ENCODE data around the gene CCR7.

The CCR7 gene

GRCh38 chr17:40602445-40603443 is 37.5 kb upstream of the CCR7 start:
- DNase-seq (ENCODE audit: low read depth) = no peak
- H3K4me3 ChIP-seq (ENCODE audit: control insufficient read depth, low read depth, low read length) = no peak overlapping the region
- no peak for TF ChIP-seq CTCF (conservative IDR thresholded peaks at IDR 0.05; ENCODE audit: control insufficient read depth, insufficient read depth, low read depth, low read length)

DNA sequence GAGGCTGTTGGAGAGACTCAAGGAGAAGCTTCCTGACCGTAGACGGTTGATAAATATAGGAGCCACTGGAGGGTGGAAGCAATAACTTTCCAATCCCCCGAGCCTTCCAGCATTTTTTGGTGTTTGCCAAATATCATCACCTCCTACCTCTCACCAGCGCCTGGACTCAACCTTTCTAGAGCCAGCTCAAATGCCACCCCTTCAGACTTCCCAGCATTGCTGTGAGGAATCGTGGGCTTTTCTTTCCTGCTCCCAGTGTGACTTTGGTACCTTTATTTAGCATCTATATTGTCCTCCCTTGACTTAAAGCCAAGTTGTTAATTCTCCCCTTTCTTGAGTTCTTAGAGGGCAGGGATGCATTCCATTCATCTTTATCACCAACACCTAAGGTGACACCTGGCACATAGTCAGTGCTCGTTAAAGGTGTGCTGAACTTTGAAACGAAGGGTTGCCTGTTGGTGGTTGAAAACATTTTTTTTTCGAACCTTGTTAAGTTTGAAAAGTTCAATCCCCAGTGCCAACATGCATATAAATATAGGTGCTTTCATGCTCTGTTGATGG is 35.3 kb upstream of the CCR7 start:
- TF ChIP-seq CTCF (conservative IDR thresholded peaks at IDR 0.05; ENCODE audit: control insufficient read depth, insufficient read depth, low read depth, low read length) = no peak
- no peak overlapping the region for H3K4me3 ChIP-seq (ENCODE audit: control insufficient read depth, low read depth, low read length)
- DNase-seq (ENCODE audit: low read depth) = no peak

DNA sequence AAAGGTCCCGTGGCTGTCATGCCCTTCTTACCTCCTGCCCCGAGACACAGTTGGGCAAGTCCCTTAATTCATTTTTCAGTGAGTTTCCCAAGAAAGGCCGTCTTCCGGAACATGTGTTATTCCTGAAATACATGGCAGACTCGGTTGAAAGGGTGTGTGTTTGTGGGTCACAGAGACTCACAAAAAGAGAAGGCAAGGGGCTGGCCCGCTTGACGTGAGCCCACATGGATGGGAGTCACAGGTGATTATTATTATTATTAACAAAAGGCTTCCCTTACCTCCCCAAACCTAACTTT is 34.1 kb upstream of the CCR7 start:
- no peak overlapping the region for H3K4me3 ChIP-seq (ENCODE audit: control insufficient read depth, low read depth, low read length)
- DNase-seq (ENCODE audit: low read depth) = no peak
- TF ChIP-seq CTCF (conservative IDR thresholded peaks at IDR 0.05; ENCODE audit: control insufficient read depth, insufficient read depth, low read depth, low read length) = no peak

- DNase-seq (ENCODE audit: low read depth) = peak; percentile 97
- H3K4me3 ChIP-seq (ENCODE audit: control insufficient read depth, low read depth, low read length) = no peak overlapping the region
- TF ChIP-seq CTCF (conservative IDR thresholded peaks at IDR 0.05; ENCODE audit: control insufficient read depth, insufficient read depth, low read depth, low read length) = no peak
Measured at GRCh38 chr17:40598619-40599467, 33.6 kb upstream of the CCR7 start.

GRCh38 chr17:40598301-40598618 is 33.0 kb upstream of the CCR7 start:
- TF ChIP-seq CTCF (conservative IDR thresholded peaks at IDR 0.05; ENCODE audit: control insufficient read depth, insufficient read depth, low read depth, low read length) = no peak
- H3K4me3 ChIP-seq (ENCODE audit: control insufficient read depth, low read depth, low read length) = no peak overlapping the region
- no peak for DNase-seq (ENCODE audit: low read depth)

GRCh38 chr17:40597556-40598300 is 32.5 kb upstream of the CCR7 start:
- no peak for TF ChIP-seq CTCF (conservative IDR thresholded peaks at IDR 0.05; ENCODE audit: control insufficient read depth, insufficient read depth, low read depth, low read length)
- DNase-seq (ENCODE audit: low read depth) = no peak
- no peak overlapping the region for H3K4me3 ChIP-seq (ENCODE audit: control insufficient read depth, low read depth, low read length)
